ENCODE measurements around the gene CD9.
"Not testable (repeated sequence)": the region's sequence is repeated elsewhere in the genome, so short reads cannot be mapped to it uniquely, and the experiment has no call there.

Gene CD9

DNA sequence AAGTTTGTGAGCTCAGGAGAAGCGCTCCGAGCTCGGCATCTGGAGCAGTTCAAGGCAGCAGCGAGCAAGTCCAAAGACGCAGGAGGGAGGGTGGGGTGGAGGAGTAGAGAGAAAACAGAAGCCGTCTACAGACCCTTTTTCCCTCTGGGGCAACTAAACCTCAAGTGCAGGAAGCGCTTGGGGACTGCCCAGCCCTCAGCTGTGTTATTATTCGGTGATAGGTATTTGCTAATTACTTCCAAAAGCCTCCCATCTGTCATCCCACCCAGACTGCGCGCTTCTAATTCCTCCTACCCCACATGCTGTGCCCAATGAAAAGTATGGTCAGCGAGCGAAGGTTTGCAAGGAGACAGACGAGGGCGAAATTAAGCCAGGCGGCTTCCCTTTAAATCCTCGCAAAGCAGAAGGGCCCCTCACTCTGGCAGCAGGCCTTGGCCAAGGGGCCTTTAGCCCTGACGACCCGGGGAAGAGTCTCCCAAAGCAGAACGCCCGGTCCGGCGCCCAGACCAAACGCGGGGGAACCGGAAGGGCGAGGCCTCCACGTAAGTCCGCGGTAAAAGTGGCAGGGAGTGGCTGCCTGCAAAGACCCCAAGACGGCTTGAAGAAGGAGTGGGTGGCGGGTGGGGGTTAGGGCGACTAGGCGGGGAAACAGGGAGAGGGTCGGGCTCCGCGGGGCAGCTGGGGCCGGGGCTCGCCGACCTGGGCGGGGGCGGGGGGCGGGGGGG lies 507 bp upstream of the CD9 start:
- no peak for DNase-seq

GRCh38 chr12:6201213-6201608 lies 1.0 kb downstream of the CD9 start:
- no peak for DNase-seq

GRCh38 chr12:6201826-6202225 lies 1.6 kb downstream of the CD9 start:
- no peak for DNase-seq

DNA sequence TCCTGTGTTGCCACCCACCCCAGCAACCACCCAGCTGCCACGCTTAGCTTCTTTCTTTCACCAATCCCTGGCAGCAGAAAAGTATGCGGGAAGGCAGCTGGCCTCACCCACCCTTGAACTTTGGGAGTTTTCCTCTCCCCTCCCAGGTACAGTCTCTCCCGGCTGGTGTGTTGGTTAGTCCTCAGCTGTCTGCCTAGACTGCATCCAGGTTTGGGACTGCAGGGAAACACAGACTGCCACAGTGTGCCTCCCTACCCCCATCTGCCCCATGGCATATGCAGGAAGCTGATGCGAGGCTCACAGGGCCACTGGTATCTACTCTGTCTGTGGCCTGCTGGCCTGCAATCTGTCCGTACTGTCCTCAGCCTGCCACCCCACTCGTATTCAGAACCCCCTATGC lies 2.1 kb downstream of the CD9 start:
- no peak for DNase-seq

DNA sequence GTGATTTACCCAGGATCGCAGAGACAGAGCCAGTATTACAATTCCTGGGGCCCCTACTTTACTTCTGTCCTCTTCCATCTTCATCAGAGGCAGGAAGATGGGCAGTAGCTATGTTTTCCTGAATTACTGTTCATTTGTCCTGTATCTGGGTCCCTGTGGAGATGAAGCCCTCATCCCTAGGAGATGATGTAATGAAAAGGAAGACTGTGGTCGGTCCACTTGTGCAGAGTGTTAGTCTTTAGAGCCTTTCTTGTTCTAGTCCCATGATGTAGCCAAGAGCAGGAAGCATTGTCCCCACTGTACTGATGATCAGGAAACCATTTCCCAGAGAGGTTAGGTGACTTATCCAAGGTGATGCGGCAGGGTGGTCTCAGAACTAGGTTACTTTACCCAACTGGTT lies 2.6 kb downstream of the CD9 start:
- DNase-seq = no peak

GRCh38 chr12:6203601-6204000 lies 3.4 kb downstream of the CD9 start:
- DNase-seq = no peak

GRCh38 chr12:6204533-6205143 lies 4.4 kb downstream of the CD9 start:
- no peak for DNase-seq

DNA sequence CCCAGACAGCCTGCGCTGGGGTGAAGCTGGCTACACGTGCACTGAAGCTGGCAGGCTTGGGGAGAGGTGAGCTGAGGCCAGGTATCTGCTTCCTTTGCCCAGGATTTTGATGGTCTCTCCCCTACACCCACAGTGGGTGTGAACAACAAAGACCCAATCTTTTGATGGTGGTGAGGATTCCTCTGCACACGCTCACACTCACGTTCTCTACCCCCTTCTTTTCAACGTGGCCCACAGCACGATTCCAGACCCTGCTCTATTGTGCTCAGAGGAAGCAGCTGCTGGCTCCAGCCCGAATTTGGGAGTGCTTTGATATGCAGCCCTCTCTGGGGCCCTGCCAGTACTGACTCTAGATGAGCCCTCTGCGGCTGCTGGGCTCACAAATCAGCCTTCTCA lies 4.9 kb downstream of the CD9 start:
- DNase-seq = no peak

DNA sequence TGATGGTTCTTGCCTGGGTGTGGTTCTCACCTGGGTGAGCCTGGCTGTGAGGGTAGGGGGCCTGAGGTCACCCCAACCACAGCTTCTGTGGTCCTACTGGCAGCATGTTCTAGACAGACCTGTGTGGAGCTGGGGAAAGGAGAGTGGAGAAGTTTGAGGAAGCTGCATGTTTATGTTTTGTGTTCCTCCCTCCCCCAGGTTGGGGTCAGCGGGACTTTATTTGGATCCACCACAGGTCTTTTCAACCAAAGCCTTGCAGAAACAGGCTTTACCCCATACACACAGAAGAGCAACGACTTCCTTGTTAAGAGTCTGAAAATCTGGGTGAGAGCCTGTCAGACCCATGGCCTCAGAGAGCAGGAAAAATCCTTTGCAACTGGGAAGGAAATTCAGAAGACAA lies 5.6 kb downstream of the CD9 start:
- DNase-seq = no peak

DNA sequence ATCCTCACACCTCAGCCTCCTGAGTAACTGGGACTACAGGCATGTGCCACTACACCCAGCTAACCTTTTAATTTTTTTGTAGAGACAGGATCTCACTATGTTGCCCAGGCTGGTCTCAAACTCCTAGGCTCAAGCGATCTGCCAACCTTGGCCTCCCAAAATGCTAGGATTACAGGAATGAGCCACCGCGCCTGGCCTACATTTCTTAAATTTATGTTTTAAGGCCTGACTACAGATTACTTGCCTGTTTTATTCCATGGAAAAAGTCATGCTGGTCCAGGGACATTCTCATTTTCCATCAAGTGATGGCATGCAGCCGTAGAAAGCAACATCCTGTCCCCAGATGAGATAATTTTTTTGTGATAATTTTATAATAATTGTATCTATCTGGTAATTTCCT lies 6.1 kb downstream of the CD9 start:
- no peak for DNase-seq

DNA sequence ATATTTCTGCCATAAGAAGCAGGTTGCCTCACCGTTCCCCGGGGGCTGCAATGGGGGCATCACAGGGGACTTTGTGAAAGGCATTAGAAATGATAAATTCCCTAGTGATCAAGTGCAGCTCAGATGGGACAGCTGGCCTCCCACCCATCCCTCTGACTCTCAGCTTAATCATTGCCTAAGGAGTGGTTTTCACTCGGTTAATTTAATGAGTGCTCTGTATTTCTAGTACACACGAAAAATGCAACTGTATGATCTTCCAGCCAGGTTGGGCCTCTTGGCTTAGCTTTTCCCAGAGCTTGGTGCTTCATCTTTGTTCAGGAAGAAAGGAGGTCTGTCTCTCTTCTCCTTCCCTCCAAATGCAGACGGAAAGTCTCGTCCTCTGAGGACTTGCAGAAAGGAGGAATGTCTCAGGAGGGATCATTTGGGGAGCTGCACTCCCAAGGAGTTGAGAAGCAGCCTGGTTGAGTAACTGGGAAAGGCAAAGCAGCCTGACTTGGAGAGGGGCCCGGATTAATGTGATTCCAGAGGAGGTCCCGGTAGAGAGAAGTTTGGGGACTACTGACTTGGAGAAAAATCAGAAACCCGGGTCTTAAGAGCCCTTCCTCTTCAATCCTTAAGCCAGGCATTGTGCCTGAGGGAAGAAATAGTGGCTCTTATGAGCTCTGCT lies 7.2 kb downstream of the CD9 start:
- DNase-seq = no peak

GRCh38 chr12:6208130-6208529 lies 7.9 kb downstream of the CD9 start:
- no peak for DNase-seq

DNA sequence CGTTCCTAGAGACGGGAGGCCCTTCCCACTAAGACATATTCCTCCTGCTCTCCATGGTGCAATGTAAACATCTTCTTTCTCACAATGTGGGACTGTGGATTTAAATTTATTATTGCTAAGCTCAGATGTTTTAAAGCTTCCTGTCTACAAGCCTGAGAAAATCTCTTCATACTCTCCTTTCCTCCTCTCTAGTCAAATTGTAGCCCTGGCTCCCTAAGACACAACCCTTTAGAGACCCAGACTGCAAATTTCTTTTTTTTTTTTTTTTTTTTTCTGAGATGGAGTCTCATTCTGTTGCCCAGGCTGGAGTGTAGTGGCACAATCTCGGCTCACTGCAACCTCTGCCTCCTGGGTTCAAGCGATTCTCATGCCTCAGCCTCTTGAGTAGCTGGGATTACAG lies 9.2 kb downstream of the CD9 start:
- not testable (repeated sequence) for DNase-seq

DNA sequence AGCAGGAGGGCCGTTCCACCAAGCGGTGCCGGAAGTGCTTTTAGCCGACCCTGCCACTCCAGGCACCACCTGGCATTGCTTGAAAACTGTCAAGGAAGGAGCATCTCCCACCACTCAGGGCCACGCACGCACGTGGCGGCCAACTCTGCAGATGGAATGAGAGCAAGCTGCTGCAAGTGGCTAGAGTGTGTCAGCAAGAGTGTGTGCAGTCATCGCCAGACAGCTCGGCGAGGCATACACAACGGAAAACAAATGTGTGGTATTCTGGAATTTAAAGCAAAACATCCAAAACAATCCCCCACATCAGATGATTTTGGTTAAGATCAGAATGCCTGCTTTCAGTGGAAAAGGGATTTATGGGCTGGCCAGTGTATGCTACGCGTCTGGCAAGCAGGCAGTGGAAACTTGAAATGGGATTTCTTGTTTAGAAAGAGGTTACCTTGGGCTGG lies 11.2 kb downstream of the CD9 start:
- peak; percentile 94 for DNase-seq

GRCh38 chr12:6212086-6212485 lies 11.9 kb downstream of the CD9 start:
- DNase-seq = no peak

DNA sequence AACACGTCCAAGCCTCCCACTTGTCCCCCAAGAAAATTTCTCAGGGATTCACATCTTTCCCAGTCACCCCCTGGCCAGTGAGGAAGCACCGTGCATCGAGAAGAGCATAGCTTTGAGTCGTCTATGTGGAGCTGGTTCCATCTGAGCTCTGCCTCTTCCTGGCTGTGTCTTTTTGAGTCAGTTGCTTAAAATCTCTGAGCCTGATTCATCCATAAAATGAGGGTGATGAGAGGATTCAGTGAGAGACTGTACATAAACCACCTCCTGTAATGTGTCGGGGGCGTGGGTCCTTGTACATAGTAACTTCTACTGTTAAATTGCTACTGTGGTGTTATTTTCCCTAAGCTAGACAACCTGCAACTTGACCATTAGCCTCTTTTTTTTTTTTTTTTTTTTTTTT lies 13.8 kb downstream of the CD9 start:
- DNase-seq = no peak

DNA sequence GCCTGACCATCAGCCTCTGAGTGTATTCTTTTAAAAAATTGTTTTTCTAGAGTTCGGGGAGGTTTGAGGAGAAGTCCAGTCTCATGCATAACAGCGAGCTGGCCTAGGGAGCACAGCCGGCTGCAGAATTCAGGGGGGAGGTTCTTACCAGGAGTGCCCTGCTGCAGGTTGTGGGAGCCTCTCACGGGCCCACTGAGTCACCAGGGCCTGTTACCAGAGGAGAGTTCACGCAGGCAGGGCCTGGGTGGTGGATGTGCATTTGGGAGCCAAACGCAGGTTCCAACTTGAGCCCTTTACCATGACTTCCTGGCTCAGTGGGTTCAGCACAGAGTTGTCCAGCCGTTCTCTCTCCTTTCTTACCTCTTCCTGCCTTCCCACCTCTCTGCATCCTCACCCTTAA lies 14.4 kb downstream of the CD9 start:
- DNase-seq = no peak

DNA sequence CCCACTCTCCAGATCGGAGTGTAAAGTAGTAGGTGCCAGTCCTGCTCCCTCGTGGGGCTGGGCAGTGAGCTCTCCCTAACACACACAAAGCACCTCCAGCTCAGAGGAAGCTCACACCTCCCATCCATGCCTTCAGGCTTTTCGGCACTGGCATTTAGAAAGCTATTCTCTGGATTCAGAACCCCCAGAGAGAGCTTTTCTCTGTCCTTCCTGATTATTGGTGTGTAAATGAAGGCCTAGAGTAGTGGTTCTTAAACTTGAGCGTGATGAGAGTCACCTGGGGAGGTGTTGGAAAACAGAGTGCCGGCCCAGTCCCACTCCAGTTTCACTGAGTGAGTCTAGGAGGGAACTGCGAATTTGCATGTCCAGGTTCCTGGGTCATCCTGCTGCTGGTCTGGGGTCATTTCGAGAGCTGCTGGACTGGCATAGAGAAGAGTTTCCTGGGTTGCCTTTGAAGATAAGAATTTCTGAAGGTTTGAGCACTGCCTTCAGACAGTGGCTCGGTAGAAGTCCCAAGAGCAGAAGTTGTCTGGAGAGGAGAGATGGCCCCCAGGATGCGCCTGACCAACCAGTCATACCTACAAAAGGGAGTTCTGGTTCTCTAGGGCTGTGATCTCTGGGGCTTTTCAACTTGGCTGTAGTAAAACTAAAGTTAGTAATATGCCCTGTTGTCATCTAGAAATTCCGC lies 15.1 kb downstream of the CD9 start:
- DNase-seq = no peak

DNA sequence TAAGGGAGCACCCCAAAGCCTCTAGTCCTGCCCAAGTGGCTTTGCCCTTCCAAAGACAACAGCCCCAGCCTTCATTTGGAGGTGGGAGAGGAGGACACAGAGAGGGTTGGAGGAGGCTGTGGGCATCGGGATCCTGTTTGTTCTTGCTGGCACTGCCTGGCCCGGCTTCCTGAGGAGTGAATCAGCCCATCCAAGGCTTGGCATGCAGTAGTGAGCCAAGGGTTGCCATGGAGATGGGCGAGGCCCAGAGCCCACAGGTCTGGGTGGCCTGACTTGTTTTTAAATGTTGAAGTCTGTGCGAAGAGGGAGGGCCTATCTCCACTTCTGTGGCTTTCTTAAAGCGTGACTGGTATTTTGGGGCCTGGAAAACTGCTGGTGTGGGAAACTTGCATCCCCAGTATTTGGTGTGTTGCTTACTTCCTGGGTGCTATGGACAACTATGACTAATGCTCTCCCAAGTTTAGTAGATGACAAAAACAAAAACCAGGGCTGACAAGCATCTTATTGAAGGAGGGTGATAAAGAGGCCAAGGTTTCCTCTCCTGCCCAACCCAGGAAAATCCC lies 15.8 kb downstream of the CD9 start:
- DNase-seq = peak; percentile 51

DNA sequence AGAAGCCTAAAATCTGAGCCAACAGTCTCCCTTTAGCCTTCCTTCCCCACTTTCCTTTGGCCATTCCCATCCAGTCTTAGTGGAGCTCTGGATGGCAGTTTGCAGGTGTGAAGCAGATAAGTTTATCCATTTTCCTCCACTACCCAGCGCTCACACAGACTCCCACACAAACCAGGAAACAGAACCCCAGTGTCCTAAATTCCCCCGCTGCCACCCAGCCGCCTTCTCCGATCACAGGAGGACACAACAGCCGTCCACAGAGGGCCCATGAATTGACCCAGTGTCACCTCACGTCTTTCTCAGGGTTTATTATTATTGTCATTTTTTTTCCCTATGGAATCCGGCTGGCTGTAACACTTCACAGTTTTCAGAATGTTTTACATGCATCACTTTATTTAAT lies 16.4 kb downstream of the CD9 start:
- DNase-seq = no peak

GRCh38 chr12:6218347-6218925 lies 18.2 kb downstream of the CD9 start:
- no peak for DNase-seq

GRCh38 chr12:6219980-6220379 lies 19.8 kb downstream of the CD9 start:
- no peak for DNase-seq

GRCh38 chr12:6221146-6221545 lies 20.9 kb downstream of the CD9 start:
- no peak for DNase-seq
